NCI-H345 (cell line): ENCODE results near the gene KRI1.
"Not testable (repeated sequence)": the region's sequence is repeated elsewhere in the genome, so short reads cannot be mapped to it uniquely, and the experiment has no call there.

Experiments
- DNase-seq: peaks from one replicate; lab custom pipeline; 2025; lab: John Stamatoyannopoulos, UW

KRI1 gene

DNA sequence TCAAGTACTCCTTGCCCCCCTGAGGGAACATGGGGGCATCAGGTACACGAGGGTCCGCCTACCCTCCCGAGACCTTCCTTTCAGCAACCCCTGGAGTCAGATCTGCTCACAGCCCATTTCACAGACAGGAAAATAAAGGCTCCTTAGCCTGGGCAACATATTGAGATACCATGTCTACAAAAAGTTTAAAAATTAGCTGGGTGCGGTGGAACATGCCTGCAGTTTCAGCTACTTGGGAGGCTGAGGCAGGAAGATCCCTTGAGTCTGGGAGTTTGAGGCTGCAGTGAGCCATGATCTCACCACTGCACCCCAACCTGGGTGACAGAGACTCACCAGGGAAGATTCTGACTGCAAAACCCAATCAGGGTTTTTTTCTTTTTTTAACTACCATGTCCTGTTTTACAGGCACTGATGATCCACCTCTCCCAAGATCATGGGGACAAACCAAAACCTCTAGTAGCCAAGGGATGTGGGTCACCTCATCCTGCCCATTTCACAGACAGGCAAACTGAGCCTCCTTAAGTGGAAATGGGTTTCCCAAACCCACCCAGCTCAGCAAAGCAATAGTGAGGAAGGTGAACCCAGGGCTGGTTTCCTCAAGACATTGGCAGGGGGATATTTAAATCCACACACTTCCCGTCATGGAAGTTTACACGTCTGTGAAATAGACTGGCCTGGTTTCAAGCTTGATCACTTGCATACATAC lies 9.4 kb upstream of the KRI1 start:
- no peak for DNase-seq

- no peak for DNase-seq
These were observed 8.7 kb upstream of the KRI1 start for GRCh38 chr19:10574462-10574861.

DNA sequence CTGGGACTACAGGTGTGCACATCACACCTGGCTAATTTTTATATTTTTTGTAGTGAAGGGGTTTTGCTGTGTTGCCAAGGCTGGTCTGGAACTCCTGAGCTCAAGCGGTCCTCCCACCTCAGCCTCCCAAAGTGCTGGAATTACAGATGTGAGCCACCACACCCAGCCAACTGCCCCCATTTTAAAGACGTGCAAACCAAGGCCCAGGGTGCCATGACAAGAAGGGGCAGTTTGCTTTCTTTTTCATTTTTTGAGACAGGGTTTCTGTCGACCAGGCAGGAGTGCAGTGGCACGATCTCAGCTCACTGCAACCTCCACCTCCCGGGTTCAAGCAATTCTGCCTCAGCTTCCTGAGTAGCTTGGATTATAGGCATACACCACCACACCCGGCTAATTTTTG lies 8.0 kb upstream of the KRI1 start:
- DNase-seq = not testable (repeated sequence)

GRCh38 chr19:10568826-10569651 lies 3.2 kb upstream of the KRI1 start, which contains the start of gene CDKN2D:
Gene CDKN2D (minus strand): TSS chr19:10568979. CDS start chr19:10568653, 326 bp downstream.
- DNase-seq = peak; percentile 99

- peak; percentile 39 for DNase-seq
These were observed 2.4 kb upstream of the KRI1 start for GRCh38 chr19:10568062-10568825.

DNA sequence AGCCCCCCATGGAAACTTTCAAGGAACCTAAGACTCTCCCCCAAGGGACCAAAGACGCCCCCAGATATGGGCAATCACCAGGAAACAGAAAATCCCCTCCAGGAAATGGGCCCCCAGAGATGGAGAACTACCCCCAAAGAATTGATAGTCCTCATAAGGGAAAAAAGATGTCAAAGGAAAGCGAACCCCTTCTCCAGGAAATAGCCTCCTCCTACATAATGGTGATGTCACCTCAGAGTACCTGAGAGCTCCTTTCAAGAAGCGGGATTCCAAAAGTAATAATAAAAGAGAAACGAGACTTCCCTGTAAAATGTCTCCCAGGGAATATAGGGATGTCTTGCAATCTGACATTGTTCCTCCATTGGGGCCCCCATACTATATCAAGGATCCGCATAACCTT lies 1.8 kb upstream of the KRI1 start:
- DNase-seq = no peak

GRCh38 chr19:10566658-10567410 lies 1.0 kb upstream of the KRI1 start:
- no peak for DNase-seq

- DNase-seq = no peak
These were observed 523 bp upstream of the KRI1 start for GRCh38 chr19:10566408-10566657.

- peak; percentile 20 for DNase-seq
These were observed 713 bp downstream of the KRI1 start for GRCh38 chr19:10565028-10565566.

DNA sequence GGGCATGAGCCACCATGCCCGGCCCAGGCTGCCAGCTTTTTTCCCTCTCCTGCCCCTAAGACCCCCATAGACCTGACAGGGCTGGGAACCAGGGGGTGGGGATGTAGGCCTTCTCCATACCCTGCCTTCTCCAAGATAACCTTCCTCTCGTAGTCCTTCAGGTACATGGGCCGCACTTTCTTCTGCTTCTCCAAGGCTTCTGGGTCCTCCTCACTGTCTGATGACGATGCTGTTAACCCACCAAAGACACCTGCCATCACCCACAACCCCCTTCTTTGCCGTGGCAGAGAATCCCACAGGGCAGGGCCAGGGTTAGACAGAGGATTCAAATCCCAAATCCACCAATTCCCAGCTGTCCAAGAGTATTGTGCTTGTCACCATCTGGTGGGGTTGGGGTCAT lies 3.2 kb downstream of the KRI1 start:
- no peak for DNase-seq

DNA sequence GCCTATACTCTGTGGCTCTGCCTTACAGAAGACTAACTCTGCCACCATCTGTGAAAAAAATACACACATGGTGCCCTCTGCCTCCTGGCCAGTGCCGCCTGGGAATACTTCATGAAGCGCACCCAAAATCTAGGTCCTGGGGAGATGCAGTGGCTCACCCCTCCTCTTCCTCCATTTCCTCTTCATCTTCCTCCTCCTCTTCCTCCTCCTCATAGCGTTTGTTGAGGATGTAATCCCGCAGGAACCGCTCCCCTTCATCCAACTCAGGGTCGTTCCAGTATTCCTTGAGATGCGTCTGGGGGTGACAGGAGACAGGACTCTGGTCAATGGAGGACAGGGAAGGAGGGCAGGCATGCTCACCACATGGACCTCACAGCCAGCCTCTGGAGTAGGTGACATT lies 5.7 kb downstream of the KRI1 start:
- DNase-seq = no peak

DNA sequence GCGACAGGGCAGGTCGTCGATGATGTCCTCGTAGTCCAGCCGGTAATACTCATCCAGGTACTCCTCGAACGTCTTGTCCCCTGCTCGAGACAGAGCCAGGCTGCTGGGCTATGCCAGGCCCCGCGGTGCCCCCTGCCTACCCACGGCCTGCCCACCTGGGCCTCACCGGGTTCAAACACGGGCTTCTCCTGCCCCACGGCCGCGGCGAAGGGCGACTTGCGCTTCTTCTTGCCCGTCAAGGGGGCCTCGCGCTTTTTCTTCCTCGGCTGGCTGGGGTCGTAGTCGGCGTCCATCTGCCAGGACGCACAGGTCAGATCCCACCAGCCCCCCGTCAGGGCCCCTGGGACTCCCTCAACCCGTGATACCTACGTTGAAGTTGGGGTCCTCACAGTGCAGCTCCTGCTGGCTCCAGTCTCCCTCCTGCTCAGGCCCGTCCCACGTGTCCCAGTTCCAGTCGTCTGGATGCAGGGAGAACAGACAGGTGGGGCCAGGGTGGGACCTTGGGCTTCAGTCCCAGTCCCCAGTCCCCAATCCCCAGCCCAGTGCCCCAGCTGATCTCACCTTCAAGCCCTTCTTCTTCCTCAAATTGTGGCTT lies 8.1 kb downstream of the KRI1 start:
- DNase-seq = no peak

GRCh38 chr19:10555610-10555973 lies 10.2 kb downstream of the KRI1 start:
- DNase-seq = no peak

- DNase-seq = no peak
These were observed 10.8 kb downstream of the KRI1 start for GRCh38 chr19:10554760-10555609.

GRCh38 chr19:10553943-10554381 lies 11.8 kb downstream of the KRI1 start:
- no peak for DNase-seq

DNA sequence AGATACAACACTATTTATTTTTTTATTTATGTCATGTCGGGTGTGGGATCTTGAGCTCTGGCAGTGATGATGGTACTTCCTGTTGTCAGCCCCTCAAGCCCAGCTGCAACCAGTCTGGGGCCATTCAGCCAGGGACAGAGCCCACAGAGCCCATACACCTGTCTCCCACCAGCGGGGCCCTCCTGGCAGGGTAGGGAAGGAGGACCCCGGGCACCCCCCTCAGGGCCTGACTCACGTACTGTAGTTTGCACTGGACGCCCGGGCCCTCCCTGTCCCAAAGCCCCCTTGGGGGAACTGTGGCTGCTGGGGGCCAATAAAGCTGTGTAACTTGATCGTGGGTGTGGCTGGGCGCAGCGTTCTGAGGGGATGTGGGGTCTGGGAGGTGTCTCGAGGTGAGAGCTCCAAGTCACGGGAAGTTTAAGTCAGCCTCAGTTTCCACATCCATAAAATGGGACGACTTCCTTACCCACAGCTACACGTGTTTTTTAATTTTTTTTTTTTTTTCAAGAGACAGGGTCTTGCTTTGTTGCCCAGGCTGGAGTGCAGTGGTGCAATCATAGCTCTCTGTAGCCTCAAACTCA lies 12.6 kb downstream of the KRI1 start:
- DNase-seq = no peak

GRCh38 chr19:10552510-10553053 lies 13.2 kb downstream of the KRI1 start:
- peak; percentile 5 for DNase-seq

DNA sequence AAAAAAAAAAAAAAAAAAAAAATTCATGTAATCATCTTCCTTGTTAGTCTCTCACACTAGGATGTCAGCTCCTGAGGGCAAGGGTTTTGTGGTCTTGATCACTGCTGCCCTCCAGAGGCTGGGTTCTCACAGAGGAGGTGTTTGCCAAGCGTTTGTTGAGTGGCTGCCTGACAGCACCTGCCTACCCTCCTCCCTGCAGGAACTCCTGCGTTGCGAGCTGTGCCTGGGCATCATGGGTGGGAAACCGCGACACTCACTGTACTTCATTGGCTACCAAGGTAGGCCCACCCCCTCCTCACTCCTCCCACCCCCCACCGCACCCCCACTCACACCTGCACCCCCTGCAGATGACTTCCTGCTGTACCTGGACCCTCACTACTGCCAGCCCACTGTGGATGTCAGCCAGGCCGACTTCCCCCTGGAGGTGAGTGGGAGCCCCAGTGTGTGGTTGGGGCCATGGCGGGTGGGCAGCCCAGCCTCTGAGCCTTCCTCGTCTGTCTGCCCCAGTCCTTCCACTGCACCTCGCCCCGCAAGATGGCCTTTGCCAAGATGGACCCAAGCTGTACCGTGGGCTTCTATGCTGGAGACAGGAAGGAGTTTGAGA lies 14.0 kb downstream of the KRI1 start:
- no peak for DNase-seq

DNA sequence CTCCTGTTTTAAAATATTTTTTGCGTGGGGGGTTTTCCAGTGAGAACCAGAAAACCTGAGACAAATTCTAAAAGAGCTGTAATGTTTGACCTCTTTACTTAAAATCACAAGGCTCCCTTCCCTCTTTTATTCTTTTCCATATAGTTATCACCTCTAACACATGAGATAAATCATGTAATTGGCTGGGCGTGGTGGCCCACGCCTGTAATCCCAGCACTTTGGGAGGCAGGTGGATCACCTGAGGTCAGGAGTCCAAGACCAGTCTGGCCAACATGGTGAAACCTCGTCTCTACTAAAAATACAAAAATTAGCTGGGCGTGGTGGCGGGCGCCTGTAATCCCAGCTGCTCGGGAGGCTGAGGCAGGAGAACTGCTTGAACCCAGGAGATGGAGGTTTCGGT lies 14.8 kb downstream of the KRI1 start:
- not testable (repeated sequence) for DNase-seq
